ENCODE results near the gene RBL2.
"Not testable (repeated sequence)": the region's sequence is repeated elsewhere in the genome, so short reads cannot be mapped to it uniquely, and the experiment has no call there.

RBL2 gene

DNA sequence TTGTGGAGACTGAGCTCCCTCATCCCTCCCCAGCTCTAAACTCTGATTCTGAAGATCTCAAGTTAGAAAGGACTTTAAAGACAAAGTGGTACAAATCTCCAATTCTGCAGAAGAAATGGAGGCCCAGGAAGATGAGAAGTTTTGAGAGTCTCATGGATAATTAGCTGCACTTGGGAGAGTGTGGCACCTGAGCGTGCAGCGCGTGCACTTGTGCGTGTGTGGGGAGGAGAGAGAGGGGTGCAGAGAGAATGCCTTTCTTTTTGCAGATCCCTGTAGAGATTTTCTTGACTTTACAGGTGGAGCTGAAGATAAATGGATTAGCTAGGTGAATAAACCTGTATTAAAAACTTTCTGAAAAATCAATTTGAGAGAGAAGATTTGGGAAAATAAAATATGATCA is 83.6 kb downstream of the RBL2 start:
- peak overlapping the region; percentile 72 to 82 for H3K4me3 Mint-ChIP-seq
- DNase-seq: no peak

DNA sequence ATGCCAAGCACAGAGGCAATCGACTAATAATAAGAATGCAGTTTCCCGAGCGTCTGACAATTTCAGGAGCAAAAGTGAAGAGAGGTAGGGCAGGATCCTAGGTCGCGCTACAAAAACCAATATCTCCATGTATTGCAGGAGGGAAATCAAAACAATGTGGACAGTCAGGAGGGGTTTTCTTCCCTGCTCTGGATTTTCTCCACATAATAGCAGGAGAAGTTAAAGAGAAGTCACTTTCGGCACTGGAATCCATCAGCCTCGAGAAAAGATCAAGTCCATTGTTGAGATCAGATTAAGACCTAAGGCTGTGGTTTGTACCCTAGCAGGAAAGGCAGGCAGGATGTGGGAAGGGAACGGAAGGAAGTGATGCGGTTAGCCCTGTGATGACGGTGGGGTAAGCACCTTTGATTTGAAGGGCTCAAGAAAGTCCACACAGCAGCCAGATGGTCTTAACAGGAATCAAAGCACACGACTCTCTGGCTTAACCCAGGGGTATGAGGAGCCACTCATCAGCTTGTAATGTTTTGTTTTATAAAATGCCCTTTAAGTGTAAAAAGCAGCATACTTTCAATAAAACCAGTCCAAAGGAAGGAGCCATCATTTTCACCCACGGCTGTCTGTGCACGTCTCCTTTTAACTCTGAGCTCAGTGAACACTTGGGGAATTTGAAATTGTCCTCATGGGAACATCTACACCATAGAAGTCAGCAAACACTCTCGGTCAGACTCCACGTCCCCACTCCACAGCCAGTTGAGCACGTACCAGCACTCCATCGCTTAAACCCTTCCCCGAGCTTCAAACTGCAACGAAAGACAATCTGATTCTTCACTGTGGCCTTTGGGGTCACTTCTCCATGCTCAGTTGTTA is 84.5 kb downstream of the RBL2 start:
- Mint-ChIP-seq H3K9me3 (no peaks in the 10 kb centered on the region), H3K36me3 (ENCODE audit: insufficient read depth) (peaks cover 16% of the 10 kb centered on the region), H3K4me1 (ENCODE audit: low read depth in 2 of 2) (peaks cover 59 to 66% of the 10 kb centered on the region in 2 donors), H3K27ac (peak overlapping the region; percentile 85 to 94), H3K4me3 (peak overlapping the region; percentile 72 to 82), H3K27me3 (peaks cover 0 to 6% of the 10 kb centered on the region in 2 donors)
- DNase-seq: peak; percentile 72 to 77 (median 76)
- ATAC-seq (replicated peaks): peak; percentile 98

More for the DNA sequence above, 83.6 kb downstream of the RBL2 start:
- Mint-ChIP-seq H3K36me3 (ENCODE audit: insufficient read depth) (peaks cover 16% of the 10 kb centered on the region), H3K9me3 (no peaks in the 10 kb centered on the region), H3K27me3 (peaks cover 0 to 1% of the 10 kb centered on the region in 2 donors), H3K4me1 (ENCODE audit: low read depth in 2 of 2) (peaks cover 59 to 73% of the 10 kb centered on the region in 2 donors), H3K27ac (peak overlapping the region in 1 of 2 donors; percentile 71)
- no peak for ATAC-seq (replicated peaks)

DNA sequence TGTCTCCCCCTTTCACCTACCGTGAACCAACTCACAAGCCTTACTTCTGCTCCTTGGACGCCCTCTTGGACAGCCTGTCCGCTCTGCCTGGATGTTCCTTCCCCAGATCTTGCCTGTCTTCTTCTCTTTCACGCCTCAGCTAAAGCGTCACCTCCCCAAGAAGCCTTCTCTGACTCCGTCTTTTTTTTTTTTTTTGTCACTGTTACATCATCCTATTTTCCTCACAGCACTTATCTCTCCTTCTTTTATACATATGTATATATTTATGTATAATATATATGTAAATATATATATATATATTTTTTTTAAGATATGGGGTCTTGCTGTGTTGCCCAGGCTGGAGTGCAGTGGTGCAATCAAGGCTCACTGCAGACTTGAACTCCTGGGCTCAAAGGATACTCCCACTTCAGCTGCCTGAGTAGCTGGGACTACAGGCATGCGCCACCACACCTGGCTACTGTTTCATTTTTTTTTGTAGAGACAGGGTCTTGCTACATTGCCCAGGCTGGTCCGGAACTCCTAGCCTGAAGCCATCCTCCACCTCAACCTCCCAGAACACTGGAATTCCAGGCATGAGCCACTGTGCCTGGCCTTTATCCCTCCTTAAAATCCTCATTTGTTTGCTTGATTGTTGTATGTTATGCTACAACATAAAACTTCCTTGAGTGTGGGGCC is 85.3 kb downstream of the RBL2 start:
- Mint-ChIP-seq H3K4me1 (ENCODE audit: low read depth in 2 of 2) (peaks cover 55 to 64% of the 10 kb centered on the region in 2 donors), H3K27me3 (peaks cover 0 to 6% of the 10 kb centered on the region in 2 donors), H3K27ac (peak overlapping the region; percentile 85 to 94), H3K4me3 (peak overlapping the region; percentile 72 to 82), H3K36me3 (ENCODE audit: insufficient read depth) (peaks cover 16% of the 10 kb centered on the region), H3K9me3 (no peaks in the 10 kb centered on the region)
- peak; percentile 35 for ATAC-seq (replicated peaks)
- no peak for DNase-seq

DNA sequence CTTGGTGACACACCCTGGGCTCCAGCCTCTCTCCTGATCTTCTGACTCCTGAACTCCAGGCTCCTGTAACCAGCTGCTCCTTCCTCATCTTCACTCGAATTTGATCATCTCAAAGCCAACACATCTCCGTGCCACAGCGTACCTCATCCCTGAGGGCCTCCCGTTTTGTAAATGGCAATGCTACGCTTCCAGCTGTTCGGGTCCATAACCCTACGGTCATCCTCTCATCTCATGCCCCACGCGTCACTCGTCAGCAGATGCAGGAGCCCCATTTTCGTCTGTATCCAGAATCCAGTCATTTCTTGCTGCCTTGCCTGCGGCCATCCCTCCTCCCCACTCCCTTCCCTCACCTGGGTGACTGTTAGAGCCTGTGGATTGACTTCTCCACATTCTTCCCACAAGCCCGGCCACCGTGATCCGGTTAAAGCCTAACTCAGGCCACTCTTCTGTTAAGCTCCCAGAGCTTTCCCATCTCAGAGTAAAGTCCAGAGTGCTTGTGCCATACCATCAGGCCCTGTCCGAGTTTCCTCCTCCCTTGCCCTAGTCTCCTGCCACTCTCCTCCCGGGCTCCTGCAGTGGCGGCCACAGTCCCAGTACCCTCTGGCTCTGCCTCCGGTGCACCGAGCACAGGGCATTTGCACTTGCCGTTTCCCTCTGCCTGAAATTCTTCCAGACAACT is 89.0 kb downstream of the RBL2 start:
- H3K9me3 Mint-ChIP-seq: no peaks in the 10 kb centered on the region
- H3K27ac Mint-ChIP-seq: peak overlapping the region in 1 of 2 donors; percentile 57
- DNase-seq (no peak), ATAC-seq (replicated peaks) (no peak)
- H3K36me3 Mint-ChIP-seq (ENCODE audit: insufficient read depth): peaks cover 12% of the 10 kb centered on the region
- peaks cover 28 to 33% of the 10 kb centered on the region in 2 donors for H3K4me1 Mint-ChIP-seq (ENCODE audit: low read depth in 2 of 2)
- no peak overlapping the region for H3K4me3 Mint-ChIP-seq
- H3K27me3 Mint-ChIP-seq: peaks cover 0 to 6% of the 10 kb centered on the region in 2 donors

DNA sequence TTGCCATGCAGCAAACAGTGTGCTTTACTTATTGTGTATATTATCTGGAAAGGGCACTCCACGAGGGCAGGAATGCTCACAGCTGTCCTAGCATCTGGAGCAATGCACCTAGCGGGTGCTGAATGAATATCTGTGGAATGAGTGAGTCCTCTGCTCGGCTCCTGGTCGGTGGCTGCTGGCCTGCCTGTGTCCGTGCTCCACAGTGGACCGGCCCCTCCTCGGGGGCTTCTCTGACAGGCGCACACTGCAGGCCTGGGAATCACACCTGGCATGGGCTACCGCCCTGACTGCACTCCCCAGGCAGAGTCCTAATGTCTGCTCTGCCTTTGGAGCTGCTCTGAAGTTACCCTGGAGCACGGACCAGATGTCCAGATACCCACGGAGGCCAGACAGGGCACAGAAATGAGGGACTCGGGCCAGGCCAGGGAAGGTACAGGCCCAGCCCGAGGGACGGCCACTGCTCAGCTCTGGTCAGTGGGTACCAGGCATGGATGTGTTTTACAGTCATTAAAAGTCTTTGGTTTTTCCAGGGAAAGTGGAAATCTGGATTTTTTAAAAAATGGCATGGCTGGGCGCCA is 89.8 kb downstream of the RBL2 start:
- peak overlapping the region in 1 of 2 donors; percentile 33 for H3K27ac Mint-ChIP-seq
- ATAC-seq (replicated peaks) (no peak), DNase-seq (no peak)
- H3K27me3 Mint-ChIP-seq: peaks cover 0 to 6% of the 10 kb centered on the region in 2 donors
- no peak overlapping the region for H3K4me3 Mint-ChIP-seq
- H3K36me3 Mint-ChIP-seq (ENCODE audit: insufficient read depth): peaks cover 5% of the 10 kb centered on the region
- peaks cover 22 to 25% of the 10 kb centered on the region in 2 donors for H3K4me1 Mint-ChIP-seq (ENCODE audit: low read depth in 2 of 2)
- H3K9me3 Mint-ChIP-seq: no peaks in the 10 kb centered on the region

DNA sequence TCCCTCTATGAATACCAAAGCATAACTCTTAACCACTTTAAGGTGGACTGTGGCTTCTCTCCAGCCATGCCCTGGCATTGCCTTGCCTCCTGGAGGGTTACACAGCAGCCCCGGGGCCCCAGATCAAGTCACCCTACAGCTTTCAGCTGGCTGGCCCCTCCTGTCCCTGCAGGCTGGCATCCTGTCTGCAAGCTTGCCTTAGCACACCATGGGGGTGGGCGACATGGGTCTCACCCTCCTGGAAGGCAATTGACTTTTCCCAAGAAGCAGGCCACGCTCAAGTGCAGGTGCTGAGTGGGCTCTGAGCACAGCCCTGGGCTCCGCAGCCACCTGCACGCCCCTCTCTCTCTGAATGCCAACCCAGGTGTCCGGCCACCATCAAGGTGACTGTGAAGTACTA is 94.5 kb downstream of the RBL2 start:
- ATAC-seq (replicated peaks): no peak
- H3K27me3 Mint-ChIP-seq: no peaks in the 10 kb centered on the region
- no peak for DNase-seq
- H3K9me3 Mint-ChIP-seq: no peaks in the 10 kb centered on the region
- H3K36me3 Mint-ChIP-seq (ENCODE audit: insufficient read depth): no peaks in the 10 kb centered on the region
- peaks cover 2 to 3% of the 10 kb centered on the region in 2 donors for H3K4me1 Mint-ChIP-seq (ENCODE audit: low read depth in 2 of 2)
- peak overlapping the region in 1 of 2 donors; percentile 64 for H3K27ac Mint-ChIP-seq
- no peak overlapping the region for H3K4me3 Mint-ChIP-seq

DNA sequence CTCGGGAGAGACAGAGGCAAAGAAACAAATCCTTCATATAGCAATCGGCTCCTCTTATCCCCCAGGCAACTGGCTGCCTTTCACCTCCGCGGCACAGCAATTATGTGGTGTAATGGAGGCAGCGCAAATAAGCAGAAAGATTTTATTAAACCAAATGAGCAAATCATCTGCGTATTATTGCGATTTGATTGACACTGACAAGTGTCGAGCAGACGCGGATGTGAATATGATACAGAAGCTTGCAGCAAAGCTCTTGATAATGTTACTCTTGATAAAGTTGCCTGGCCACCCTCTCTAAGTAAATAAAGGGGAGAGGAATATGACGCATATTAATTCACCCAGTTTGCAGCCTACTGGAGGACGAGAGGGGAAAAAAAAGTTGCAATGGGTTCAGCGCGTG is 95.2 kb downstream of the RBL2 start:
- no peaks in the 10 kb centered on the region for H3K36me3 Mint-ChIP-seq (ENCODE audit: insufficient read depth)
- H3K4me1 Mint-ChIP-seq (ENCODE audit: low read depth in 2 of 2): peaks cover 6% of the 10 kb centered on the region in 2 donors
- ATAC-seq (replicated peaks) (no peak), DNase-seq (no peak)
- H3K4me3 Mint-ChIP-seq: no peak overlapping the region
- H3K9me3 Mint-ChIP-seq: no peaks in the 10 kb centered on the region
- H3K27ac Mint-ChIP-seq: no peak overlapping the region
- no peaks in the 10 kb centered on the region for H3K27me3 Mint-ChIP-seq

DNA sequence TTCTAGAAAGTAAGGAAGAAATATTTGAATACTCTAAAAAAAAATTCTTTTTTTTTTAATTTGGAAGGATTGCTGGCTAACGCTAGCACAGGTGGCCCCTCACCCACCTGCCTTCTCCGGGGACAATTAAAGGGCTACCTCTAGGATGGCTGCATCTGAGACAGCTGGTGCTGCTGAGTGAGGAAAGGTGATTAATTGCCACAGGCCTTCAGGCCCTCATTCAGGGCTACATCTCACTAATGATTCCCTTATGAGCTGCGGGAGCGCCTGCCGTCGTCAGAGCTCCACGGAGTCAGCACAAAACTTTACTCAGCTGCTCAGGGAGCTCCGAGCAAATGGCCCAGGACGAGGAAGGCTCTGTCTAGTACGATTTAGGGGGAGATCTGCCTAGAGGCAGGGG is 95.8 kb downstream of the RBL2 start:
- H3K9me3 Mint-ChIP-seq: no peaks in the 10 kb centered on the region
- H3K27ac Mint-ChIP-seq: peak overlapping the region in 1 of 2 donors; percentile 3
- H3K4me3 Mint-ChIP-seq: no peak overlapping the region
- no peaks in the 10 kb centered on the region for H3K27me3 Mint-ChIP-seq
- no peaks in the 10 kb centered on the region for H3K36me3 Mint-ChIP-seq (ENCODE audit: insufficient read depth)
- no peak for DNase-seq
- H3K4me1 Mint-ChIP-seq (ENCODE audit: low read depth in 2 of 2): peaks cover 7 to 11% of the 10 kb centered on the region in 2 donors
- ATAC-seq (replicated peaks): no peak

DNA sequence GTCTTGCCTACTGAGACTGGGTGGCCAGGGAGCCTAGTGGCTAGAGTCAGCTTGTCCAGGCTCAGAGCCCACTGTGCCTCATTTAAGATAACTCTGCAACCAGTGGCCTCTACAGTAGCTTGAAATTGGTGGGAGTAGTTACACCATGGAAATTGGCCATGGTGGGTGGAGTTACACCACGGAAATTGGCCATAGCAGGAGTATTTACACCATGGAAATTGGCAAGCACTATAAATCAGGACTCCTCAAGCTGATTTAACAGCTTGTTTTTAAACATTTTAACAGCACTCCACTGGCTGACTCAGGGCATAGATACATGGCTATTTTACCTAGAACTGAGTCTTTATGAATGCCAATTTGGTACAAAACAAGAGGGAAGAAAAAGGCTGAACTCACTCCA is 96.5 kb downstream of the RBL2 start:
- Mint-ChIP-seq H3K36me3 (ENCODE audit: insufficient read depth) (no peaks in the 10 kb centered on the region), H3K27ac (no peak overlapping the region), H3K4me3 (no peak overlapping the region), H3K27me3 (no peaks in the 10 kb centered on the region), H3K9me3 (no peaks in the 10 kb centered on the region), H3K4me1 (ENCODE audit: low read depth in 2 of 2) (peaks cover 11 to 13% of the 10 kb centered on the region in 2 donors)
- DNase-seq (no peak), ATAC-seq (replicated peaks) (no peak)

DNA sequence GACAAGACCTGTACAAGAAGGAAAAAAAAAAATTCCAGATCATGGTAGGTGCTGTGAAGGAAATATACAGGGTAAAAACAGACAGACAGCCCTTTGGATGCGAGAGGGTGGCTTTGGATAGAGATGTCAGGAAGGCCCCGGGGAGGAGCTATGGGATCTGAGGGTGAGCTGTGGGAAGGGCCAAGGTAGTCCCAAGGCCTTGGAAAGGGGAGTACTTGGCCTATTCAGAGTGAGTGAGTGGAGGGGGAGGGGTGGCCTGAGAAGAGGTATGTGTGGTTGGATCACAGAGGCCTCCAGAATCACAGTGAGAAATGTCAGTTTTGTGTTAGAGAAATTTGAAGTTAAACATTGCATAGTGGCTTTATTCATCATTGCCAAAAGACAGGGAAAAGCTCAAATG is 99.9 kb downstream of the RBL2 start:
- DNase-seq: no peak
- H3K4me3 Mint-ChIP-seq: no peak overlapping the region
- no peak for ATAC-seq (replicated peaks)
- H3K27ac Mint-ChIP-seq: peak overlapping the region; percentile 30 to 71
- no peaks in the 10 kb centered on the region for H3K9me3 Mint-ChIP-seq
- H3K4me1 Mint-ChIP-seq (ENCODE audit: low read depth in 2 of 2): peaks cover 30 to 37% of the 10 kb centered on the region in 2 donors
- H3K36me3 Mint-ChIP-seq (ENCODE audit: insufficient read depth): no peaks in the 10 kb centered on the region
- H3K27me3 Mint-ChIP-seq: no peaks in the 10 kb centered on the region

DNA sequence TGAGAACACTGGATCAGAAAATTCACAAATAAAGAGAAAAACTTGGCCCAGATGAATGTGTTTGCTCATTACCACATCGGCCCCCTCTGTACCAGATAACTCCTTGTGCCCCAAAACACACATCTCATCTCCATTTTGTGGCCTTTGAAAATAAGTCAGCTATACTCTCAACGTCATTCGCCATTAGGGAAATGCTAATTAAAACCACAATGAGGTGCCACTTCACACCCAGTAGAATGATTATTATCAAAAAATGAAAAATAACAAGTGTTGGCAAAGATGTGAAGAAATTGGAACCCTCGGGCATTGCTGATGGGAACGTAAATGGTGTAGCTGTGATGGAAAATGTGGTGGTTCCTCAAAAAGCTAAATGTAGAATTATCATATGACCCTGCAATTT is 103.4 kb downstream of the RBL2 start:
- Mint-ChIP-seq H3K4me3 (peak overlapping the region; percentile 17 to 55), H3K9me3 (no peaks in the 10 kb centered on the region), H3K27ac (peak overlapping the region; percentile 44 to 88)

DNA sequence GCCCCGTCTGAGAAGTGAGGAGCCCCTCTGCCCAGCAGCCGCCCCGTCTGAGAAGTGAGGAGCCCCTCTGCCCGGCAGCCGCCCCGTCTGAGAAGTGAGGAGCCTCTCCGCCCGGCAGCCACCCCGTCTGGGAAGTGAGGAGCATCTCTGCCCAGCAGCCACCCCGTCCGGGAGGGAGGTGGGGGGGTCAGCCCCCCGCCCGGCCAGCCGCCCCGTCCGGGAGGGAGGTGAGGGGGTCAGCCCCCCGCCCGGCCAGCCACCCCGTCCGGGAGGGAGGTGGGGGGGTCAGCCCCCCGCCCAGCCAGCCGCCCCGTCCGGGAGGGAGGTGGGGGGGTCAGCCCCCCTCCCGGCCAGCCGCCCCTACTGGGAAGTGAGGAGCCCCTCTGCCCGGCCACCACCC is 105.1 kb downstream of the RBL2 start:
- H3K27ac Mint-ChIP-seq; H3K4me3 Mint-ChIP-seq; ATAC-seq (replicated peaks); DNase-seq; H3K9me3 Mint-ChIP-seq; H3K36me3 Mint-ChIP-seq (ENCODE audit: insufficient read depth); H3K27me3 Mint-ChIP-seq: not testable (repeated sequence)
- peaks cover 25 to 37% of the 10 kb centered on the region in 2 donors for H3K4me1 Mint-ChIP-seq (ENCODE audit: low read depth in 2 of 2)

More for the DNA sequence above, 103.4 kb downstream of the RBL2 start:
- H3K27me3 Mint-ChIP-seq: no peaks in the 10 kb centered on the region
- peaks cover 3% of the 10 kb centered on the region for H3K36me3 Mint-ChIP-seq (ENCODE audit: insufficient read depth)
- peaks cover 30 to 37% of the 10 kb centered on the region in 2 donors for H3K4me1 Mint-ChIP-seq (ENCODE audit: low read depth in 2 of 2)
- ATAC-seq (replicated peaks) (peak; percentile 67), DNase-seq (peak in 2 of 3 experiments; percentile 2 to 5)

Measured in effector memory CD8-positive, alpha-beta T cell (primary cell).